Stimulated activated CD4-positive, alpha-beta T cell treated with anti-CD3 and anti-CD28 coated beads, Interleukin-1b, Interleukin-23, amount 100 ng/mL, for 24 hours (primary cell): ENCODE results near the gene TMIGD1.
A peak's percentile ranks its signal among the peaks of the same experiment; 100 is the strongest.

ENCODE experiments used
- DNase-seq, 4 experiments: peaks; one replicate each; pipeline ENCODE4 v3.0.0-alpha.2; 2020; ENCODE audit warnings: low read depth in 4 of 4, low spot score in 1 of 4

Gene TMIGD1

GRCh38 chr17:30333503-30334360 is at the start of gene TMIGD1:
Gene TMIGD1, minus strand, starts transcription at chr17:30334057. Its CDS starts 1,924 bp downstream, at chr17:30332133.
- no peak for DNase-seq

- DNase-seq: no peak
Observed at GRCh38 chr17:30382345-30382744, 48.5 kb upstream of the TMIGD1 start.

- DNase-seq: no peak
Observed at GRCh38 chr17:30381340-30381659, 47.4 kb upstream of the TMIGD1 start.

GRCh38 chr17:30380643-30381339 is 46.9 kb upstream of the TMIGD1 start:
- no peak for DNase-seq

GRCh38 chr17:30379903-30380381 is 46.1 kb upstream of the TMIGD1 start:
- DNase-seq: no peak

- no peak for DNase-seq
Observed at GRCh38 chr17:30379303-30379902, 45.5 kb upstream of the TMIGD1 start.

- peak; percentile 93 to 98 (median 94) for DNase-seq
Observed at GRCh38 chr17:30378825-30379302, 45.0 kb upstream of the TMIGD1 start, which contains the start of gene CPD. Gene CPD, plus strand, starts transcription at chr17:30378927. Its CDS starts 54 bp downstream, at chr17:30378981.

GRCh38 chr17:30378241-30378824 is 44.5 kb upstream of the TMIGD1 start:
- DNase-seq: peak in 2 of 4 experiments; percentile 25 to 48

GRCh38 chr17:30377574-30378240 is 43.9 kb upstream of the TMIGD1 start:
- no peak for DNase-seq

- peak in 1 of 4 experiments; percentile 30 for DNase-seq
Observed at GRCh38 chr17:30376621-30377452, 43.0 kb upstream of the TMIGD1 start.

GRCh38 chr17:30375661-30376060 is 41.8 kb upstream of the TMIGD1 start:
- no peak for DNase-seq

- DNase-seq: peak in 1 of 4 experiments; percentile 22
Observed at GRCh38 chr17:30372755-30373154, 38.9 kb upstream of the TMIGD1 start.

- no peak for DNase-seq
Observed at GRCh38 chr17:30369995-30370394, 36.1 kb upstream of the TMIGD1 start.

- no peak for DNase-seq
Observed at GRCh38 chr17:30368912-30369720, 35.3 kb upstream of the TMIGD1 start.

GRCh38 chr17:30366536-30366935 is 32.7 kb upstream of the TMIGD1 start:
- no peak for DNase-seq

- DNase-seq: peak; percentile 42 to 74 (median 64)
Observed at GRCh38 chr17:30363715-30364202, 29.9 kb upstream of the TMIGD1 start.

- DNase-seq: no peak
Observed at GRCh38 chr17:30361766-30362279, 28.0 kb upstream of the TMIGD1 start.

- no peak for DNase-seq
Observed at GRCh38 chr17:30360086-30360808, 26.4 kb upstream of the TMIGD1 start.
